K562 (cell line): ENCODE data around the gene C4BPB. TPM values are rescaled to one million over a fixed set of nuclear protein-coding genes. Genes with fewer than 3 reads are reported as not detected.

Experiments
- ATAC-seq: fragments of 200-7000 bp; cut with Tn5 transposase; 3 replicates; pipeline ENCODE4 v1.9.1; 2020; ENCODE audit warnings: moderate library complexity
- BruUV-seq: library from RNA; stranded (reverse); fragments of 400-500 nt; replicated peaks from 2 replicates; lab custom pipeline; 2021; lab: Mats Ljungman, UMichigan
- CTCF ChIA-PET: fragments of 300-600 bp; formaldehyde crosslinking; extraction: SDS; loops from one replicate; lab custom pipeline; 2021; ENCODE audit warnings: low intra/inter-chr PET ratio; lab: Yijun Ruan, JAX
- POLR2A ChIA-PET: fragments of 300-600, 350-650 bp; sonication (Branson Sonifier 250); formaldehyde crosslinking; extraction: SDS; loops from one replicate; lab custom pipeline; 2021; ENCODE audit warnings: antibody characterized with exemption, inconsistent platforms; lab: Yijun Ruan, JAX
- DNase-seq, 4 experiments: peaks; one replicate each; pipeline versions ENCODE4 v3.0.0 to v3.0.0-alpha.2; 2011 to 2018; ENCODE audit warnings: low spot score in 3 of 4, mixed read lengths in 3 of 4; ENCODE audit errors: extremely low read depth in 1 of 4
- FAIRE-seq: peaks from 2 replicates; lab custom pipeline; 2011; peaks lifted over from hg19 to GRCh38; lab: Jason Lieb, UNC
- H2AFZ ChIP-seq: 2 replicates; pipeline ENCODE4 v1.6.0; 2011; ENCODE audit warnings: low read depth, low read length, control low read depth, inconsistent platforms
- H3K27ac ChIP-seq: fragments of 200-600 bp; 3 replicates; pipeline ENCODE4 v1.8.0; 2011; ENCODE audit warnings: low read depth, mild to moderate bottlenecking, control low read depth, inconsistent platforms, low read length, moderate library complexity, mixed read lengths; ENCODE audit errors: extremely low read depth
- H3K27me3 ChIP-seq, 2 experiments: fragments of 300-600 bp in 1 of 2; 2 replicates in 1 of 2; 3 replicates in 1 of 2; pipeline versions ENCODE4 v1.6.0 to v1.8.0; 2011; ENCODE audit warnings: inconsistent platforms in 2 of 2, low read length in 2 of 2, mild to moderate bottlenecking in 1 of 2, mixed read lengths in 1 of 2, moderate library complexity in 1 of 2; ENCODE audit not compliant: control insufficient read depth in 2 of 2, insufficient read depth in 2 of 2
- H3K36me3 ChIP-seq: fragments of 300-600 bp; 3 replicates; pipeline ENCODE4 v1.8.0; 2011; ENCODE audit warnings: mild to moderate bottlenecking, low read length, inconsistent platforms; ENCODE audit not compliant: control insufficient read depth, insufficient read depth
- H3K4me1 ChIP-seq, 2 experiments: fragments of 200-600 bp in 1 of 2; replicated peaks in 1 of 2; 2 replicates in 1 of 2; 3 replicates in 1 of 2; pipeline versions ENCODE4 v1.5.1 to v1.8.0; 2011; ENCODE audit warnings: inconsistent platforms in 2 of 2, low read length in 2 of 2, mild to moderate bottlenecking in 1 of 2, mixed read lengths in 1 of 2, moderate library complexity in 1 of 2; ENCODE audit not compliant: control insufficient read depth in 2 of 2, insufficient read depth in 2 of 2
- H3K4me2 ChIP-seq: 2 replicates; pipeline ENCODE4 v1.6.1; 2011; ENCODE audit warnings: low read length, control low read depth, inconsistent platforms, mixed read lengths; ENCODE audit not compliant: insufficient read depth
- H3K4me3 ChIP-seq: fragments of 200-600 bp; sonication (generic), shearing (Covaris generic); 2 replicates; pipeline ENCODE4 v1.5.1; 2016; ENCODE audit warnings: control low read depth, inconsistent platforms
- H3K79me2 ChIP-seq: fragments of 200-600 bp; 3 replicates; pipeline ENCODE4 v1.8.0; 2011; ENCODE audit warnings: low read length, inconsistent platforms; ENCODE audit not compliant: control insufficient read depth, insufficient read depth
- H3K9ac ChIP-seq, 2 experiments: 2 replicates each; pipeline versions ENCODE4 v1.6.0 to v1.6.1; 2011; ENCODE audit warnings: low read depth in 2 of 2, low read length in 2 of 2, control low read depth in 1 of 2, inconsistent platforms in 1 of 2, mild to moderate bottlenecking in 1 of 2, mixed read lengths in 1 of 2; ENCODE audit not compliant: insufficient read depth in 1 of 2
- H3K9me1 ChIP-seq: one replicate; pipeline ENCODE4 v1.6.0; 2011; ENCODE audit warnings: inconsistent platforms, mild to moderate bottlenecking, low read length, moderate library complexity; ENCODE audit not compliant: control insufficient read depth, insufficient read depth
- H3K9me3 ChIP-seq: replicated peaks from 2 replicates; pipeline ENCODE4 v1.5.1; 2011; ENCODE audit warnings: low read depth, low read length, inconsistent platforms; ENCODE audit not compliant: control insufficient read depth, insufficient read depth
- H4K20me1 ChIP-seq: replicated peaks from 2 replicates; pipeline ENCODE4 v1.6.1; 2011; ENCODE audit warnings: low read length, inconsistent platforms, mixed read lengths; ENCODE audit not compliant: control insufficient read depth, insufficient read depth
- L3MBTL2 ChIP-seq: fragments of 450-650 bp; IDR thresholded peaks from 2 replicates; pipeline ENCODE4 v1.6.1; 2016; ENCODE audit warnings: mild to moderate bottlenecking, moderate library complexity
- MGA ChIP-seq: fragments of 450-650 bp; IDR thresholded peaks from 2 replicates; pipeline ENCODE4 v1.6.1; 2016; ENCODE audit warnings: mild to moderate bottlenecking, moderate library complexity
- PATZ1 ChIP-seq: fragments of 250-450 bp; sonication (Bioruptor Pico); IDR thresholded peaks from 2 replicates; pipeline ENCODE4 v1.5.0; 2020; ENCODE audit warnings: mild to moderate bottlenecking, borderline replicate concordance
- TCFL5 ChIP-seq: fragments of 250-450 bp; sonication (Bioruptor Pico); conservative IDR thresholded peaks from 2 replicates; pipeline ENCODE4 v1.6.1; 2021; ENCODE audit warnings: mild to moderate bottlenecking, moderate library complexity, matching md5 sums
- ZNF431 ChIP-seq: sonication (generic); formaldehyde crosslinking; IDR thresholded peaks from 2 replicates; pipeline ENCODE4 v1.8.0; 2022; ENCODE audit warnings: mild to moderate bottlenecking, missing genetic modification reagents
- ZNF507 ChIP-seq: conservative IDR thresholded peaks from 2 replicates; pipeline ENCODE4 v1.6.1; 2017; ENCODE audit warnings: missing genetic modification characterization, missing compliant biosample characterization
- WGBS: fragments of 100-300 bp; shearing (Covaris generic); methylation state at CpG from one replicate; pipeline ENCODE4 v1.1.6; 2016; ENCODE audit warnings: low coverage, mixed read lengths; ENCODE audit not compliant: insufficient coverage; ENCODE audit errors: missing lambda C conversion rate; 5-methylcytosine and 5-hydroxymethylcytosine counted together
- in situ Hi-C: fragments of 300-500 bp; cut with MboI; formaldehyde crosslinking; loops from 4 replicates; pipeline ENCODE4 v1.15.0; 2018; ENCODE audit warnings: inconsistent platforms, mixed read lengths
- intact Hi-C: fragments of 100-400 bp; cut with micrococcal nuclease; formaldehyde crosslinking; loops from 2 replicates; pipeline ENCODE4 v1.14.2; 2022
- polyA plus RNA-seq, 8 experiments: library from polyadenylated mRNA; depleted of rRNA in 4 of 8; stranded (reverse) in 5 of 8; unstranded in 3 of 8; fragments of >200 nt; fragmentation: Nextera tagmentation in 2 of 8; fragmentation: Illumina TruSeq in 1 of 8; extraction: Ambion mirVana in 2 of 8; extraction: Trizol in 1 of 8; gene quantifications; 2 replicates each; pipeline versions ENCODE4 v1.2.1 to v1.2.3, GENCODE V29; 2011 to 2014; ENCODE audit warnings: inconsistent platforms in 1 of 8, missing spikeins in 1 of 8
- total RNA-seq, 7 experiments: library from RNA; depleted of rRNA in 6 of 7; stranded (reverse); fragments of >200 nt in 6 of 7; fragmentation: Illumina TruSeq in 2 of 7; extraction: Trizol in 2 of 7; gene quantifications; 2 replicates each; pipeline versions ENCODE4 v1.2.1 to v1.2.3, GENCODE V29; 2011 to 2021; ENCODE audit warnings: low replicate concordance in 1 of 7

Gene C4BPB
- total and polyA plus RNA-seq, 9 of the 15 experiments (the other 6 are each of a cell fraction or from before 2014, with no cell fraction given): not detected

GRCh38 chr1:207145401-207146058, 56.9 kb downstream of the C4BPB start:
- 23% methylated on average over 5 of the region's 5 CpGs for WGBS
- Histone ChIP-seq H3K4me1 (no peaks in the 10 kb centered on the region; a peak in 1 of 5 replicates), H3K79me2 (no peaks in the 10 kb centered on the region), H2AFZ (peak overlapping the region; percentile 84), H3K9me3 (peaks cover 2% of the 10 kb centered on the region; the same call in 1 of the 2 replicates), H3K9me1 (no peaks in the 10 kb centered on the region), H3K4me3 (no peak overlapping the region), H3K9ac (no peak overlapping the region), H3K36me3 (no peaks in the 10 kb centered on the region), H3K27me3 (no peaks in the 10 kb centered on the region), H4K20me1 (no peaks in the 10 kb centered on the region), H3K27ac (peak overlapping the region; percentile 1; the same call in 2 of the 3 replicates), H3K4me2 (no peak overlapping the region)
- no TSS peak for BruUV-seq
- in situ Hi-C loops: no loop called here
- DNase-seq (peak in 2 of 4 experiments; percentile 21 to 45), ATAC-seq (peak; percentile 42), FAIRE-seq (no peak)
- intact Hi-C loops: no loop called here
- ChIA-PET POLR2A (no interaction called here), CTCF (no interaction called here)
- TF ChIP-seq PATZ1: no peak
- TF ChIP-seq L3MBTL2: peak; percentile 72
- peak; percentile 67 for TF ChIP-seq MGA
- TF ChIP-seq ZNF431: no peak
- TF ChIP-seq ZNF507 (tag): no peak
- TF ChIP-seq TCFL5 (CRISPR knock-in tag): no peak
